Measurements from ENCODE around the gene GRK5. TPM values are rescaled to one million over a fixed set of nuclear protein-coding genes. Genes with fewer than 3 reads are reported as not detected.

Gene GRK5
- total RNA-seq, 1 experiment from 2014 or later = 4.5 TPM

DNA sequence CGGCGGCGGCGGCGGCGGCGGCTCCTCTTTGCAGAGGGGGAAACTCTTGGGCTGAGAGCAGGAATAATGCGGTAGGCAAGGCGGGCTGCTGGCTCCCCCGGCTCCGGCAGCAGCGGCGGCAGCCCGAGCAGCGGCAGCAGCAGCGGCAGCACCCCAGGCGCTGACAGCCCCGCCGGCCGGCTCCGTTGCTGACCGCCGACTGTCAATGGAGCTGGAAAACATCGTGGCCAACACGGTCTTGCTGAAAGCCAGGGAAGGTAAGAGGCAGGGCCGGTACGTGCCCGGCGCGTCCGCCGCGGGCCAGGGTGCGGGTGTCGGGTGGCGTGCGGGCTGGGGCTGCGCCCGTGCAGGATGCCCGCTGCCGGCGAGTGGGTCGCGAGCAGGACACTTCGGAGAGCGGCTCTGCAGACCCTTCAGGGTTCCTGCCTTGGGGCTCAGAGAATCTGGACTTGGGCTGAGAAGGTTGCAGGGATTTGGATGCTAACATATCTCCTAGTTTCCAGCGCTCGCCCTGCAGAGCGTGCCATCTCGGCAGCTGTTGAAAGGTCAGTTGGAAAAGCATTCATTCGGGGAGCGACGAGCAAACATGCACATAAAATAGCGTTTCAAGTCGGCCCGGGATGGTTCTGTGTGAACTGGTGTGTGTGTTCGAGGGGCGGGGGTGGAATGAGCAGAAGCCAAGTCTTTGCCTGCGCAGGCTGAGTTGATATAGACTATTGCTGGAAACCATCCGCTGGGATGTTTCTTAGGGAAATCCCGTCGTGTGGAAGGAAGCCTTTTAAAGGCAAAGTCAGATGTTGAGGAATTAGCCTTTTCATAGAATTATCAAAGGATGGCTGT lies 562 bp downstream of the GRK5 start:
- BruUV-seq (replicated peaks) = no TSS peak
- H3K27me3 ChIP-seq (ENCODE audit: low read length) = no peaks in the 10 kb centered on the region
- no peak overlapping the region for H3K27ac ChIP-seq (ENCODE audit: low read length)
- no peaks in the 10 kb centered on the region for H3K36me3 ChIP-seq (ENCODE audit: low read depth, low read length)
- H3K9me2 ChIP-seq (replicated peaks; ENCODE audit: low read length) = no peaks in the 10 kb centered on the region
- H3K9ac ChIP-seq (ENCODE audit: low read length) = peak overlapping the region; percentile 32; the same call in 1 of the 2 replicates
- POLR2A ChIA-PET (ENCODE audit: unreplicated experiment) = interaction anchor here (0.6 kb wide), 1 partner anchor 334 kb away, joined by 6 read pairs; the partner anchor contains the start of gene RGS10
- TF ChIP-seq, protein P1, sequence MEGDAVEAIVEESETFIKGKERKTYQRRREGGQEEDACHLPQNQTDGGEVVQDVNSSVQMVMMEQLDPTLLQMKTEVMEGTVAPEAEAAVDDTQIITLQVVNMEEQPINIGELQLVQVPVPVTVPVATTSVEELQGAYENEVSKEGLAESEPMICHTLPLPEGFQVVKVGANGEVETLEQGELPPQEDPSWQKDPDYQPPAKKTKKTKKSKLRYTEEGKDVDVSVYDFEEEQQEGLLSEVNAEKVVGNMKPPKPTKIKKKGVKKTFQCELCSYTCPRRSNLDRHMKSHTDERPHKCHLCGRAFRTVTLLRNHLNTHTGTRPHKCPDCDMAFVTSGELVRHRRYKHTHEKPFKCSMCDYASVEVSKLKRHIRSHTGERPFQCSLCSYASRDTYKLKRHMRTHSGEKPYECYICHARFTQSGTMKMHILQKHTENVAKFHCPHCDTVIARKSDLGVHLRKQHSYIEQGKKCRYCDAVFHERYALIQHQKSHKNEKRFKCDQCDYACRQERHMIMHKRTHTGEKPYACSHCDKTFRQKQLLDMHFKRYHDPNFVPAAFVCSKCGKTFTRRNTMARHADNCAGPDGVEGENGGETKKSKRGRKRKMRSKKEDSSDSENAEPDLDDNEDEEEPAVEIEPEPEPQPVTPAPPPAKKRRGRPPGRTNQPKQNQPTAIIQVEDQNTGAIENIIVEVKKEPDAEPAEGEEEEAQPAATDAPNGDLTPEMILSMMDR (conservative IDR thresholded peaks at IDR 0.05; ENCODE audit: low read depth, low read length) = no peak
- TF ChIP-seq EZH2 (IDR thresholded peaks at IDR 0.05; ENCODE audit: low read length, unreplicated experiment) (no peak), EZH2phosphoT487 (IDR thresholded peaks at IDR 0.05; ENCODE audit: borderline replicate concordance, low read length) (no peak)
- no peaks in the 10 kb centered on the region for H3F3A ChIP-seq (ENCODE audit: low read length, unreplicated experiment)
- no peaks in the 10 kb centered on the region for H4K20me1 ChIP-seq (ENCODE audit: low read length)
- H3K4me3 ChIP-seq (ENCODE audit: low read length) = peak overlapping the region; percentile 78
- peak overlapping the region; percentile 91 for H3K4me2 ChIP-seq (ENCODE audit: low read length)
- H2AFZ ChIP-seq (ENCODE audit: low read length) = peak overlapping the region; percentile 80
- no peaks in the 10 kb centered on the region for H3K9me3 ChIP-seq (ENCODE audit: low read length)
- H3K79me2 ChIP-seq (ENCODE audit: low read length) = peaks cover 23% of the 10 kb centered on the region
- CTCF ChIA-PET = interaction anchor here (0.7 to 1.0 kb wide), 2 partner anchors 10 to 249 kb away, joined by 3 to 4 read pairs; no protein-coding TSS in a partner anchor
- ATAC-seq = peak; percentile 12
- peaks cover 40% of the 10 kb centered on the region for H3K4me1 ChIP-seq (ENCODE audit: insufficient read depth, low read length)
- intact Hi-C loops (cut with micrococcal nuclease) = loop anchor here (2.0 to 5.0 kb wide), 3 partner anchors 99 to 284 kb away; no protein-coding TSS in a partner anchor
- peak; percentile 39 for DNase-seq

GRCh38 chr10:119208553-119208940 lies 1.2 kb downstream of the GRK5 start:
- Histone ChIP-seq H3K27ac (ENCODE audit: low read length) (no peak overlapping the region), H2AFZ (ENCODE audit: low read length) (peak overlapping the region; percentile 80), H3K9me3 (ENCODE audit: low read length) (no peaks in the 10 kb centered on the region), H3K27me3 (ENCODE audit: low read length) (no peaks in the 10 kb centered on the region), H3K79me2 (ENCODE audit: low read length) (peaks cover 23% of the 10 kb centered on the region), H3K4me1 (ENCODE audit: insufficient read depth, low read length) (peaks cover 34% of the 10 kb centered on the region), H3K36me3 (ENCODE audit: low read depth, low read length) (no peaks in the 10 kb centered on the region), H3K9me2 (replicated peaks; ENCODE audit: low read length) (no peaks in the 10 kb centered on the region), H3K9ac (ENCODE audit: low read length) (peak overlapping the region; percentile 32; the same call in 1 of the 2 replicates), H3K4me2 (ENCODE audit: low read length) (peak overlapping the region; percentile 91), H4K20me1 (ENCODE audit: low read length) (no peaks in the 10 kb centered on the region), H3K4me3 (ENCODE audit: low read length) (peak overlapping the region; percentile 78), H3F3A (ENCODE audit: low read length, unreplicated experiment) (no peaks in the 10 kb centered on the region)
- BruUV-seq (replicated peaks) = TSS peak; percentile 25
- DNase-seq (peak; percentile 6), ATAC-seq (no peak)
- CTCF ChIA-PET = interaction anchor here (1.3 kb wide), 1 partner anchor 45 kb away, joined by 11 read pairs; no protein-coding TSS in a partner anchor
- POLR2A ChIA-PET (ENCODE audit: unreplicated experiment) = interaction anchor here (0.6 kb wide), 2 partner anchors 104 to 334 kb away, joined by 6 read pairs; partner anchors contain the start of genes DENND10 and RGS10
- intact Hi-C loops (cut with micrococcal nuclease) = loop anchor here (5.0 kb wide), 1 partner anchor 284 kb away; no protein-coding TSS in a partner anchor
- TF ChIP-seq EZH2 (IDR thresholded peaks at IDR 0.05; ENCODE audit: low read length, unreplicated experiment) = no peak
- TF ChIP-seq EZH2phosphoT487 (IDR thresholded peaks at IDR 0.05; ENCODE audit: borderline replicate concordance, low read length) = no peak
- TF ChIP-seq, protein P1 (conservative IDR thresholded peaks at IDR 0.05; ENCODE audit: low read depth, low read length) = no peak
